GM06990 (cell line): Measurements from ENCODE around the gene CALCOCO2.

Experiments used
- DNase-seq: peaks from one replicate; pipeline ENCODE4 v3.0.0-alpha.2; 2011; ENCODE audit not compliant: insufficient read length; ENCODE audit errors: extremely low read depth
- H3K27me3 ChIP-seq: replicated peaks from 2 replicates; pipeline ENCODE4 v1.6.0; 2011; ENCODE audit warnings: low read length; ENCODE audit not compliant: control insufficient read depth, insufficient read depth
- H3K36me3 ChIP-seq: 2 replicates; pipeline ENCODE4 v1.5.1; 2011; ENCODE audit warnings: low read length; ENCODE audit not compliant: control insufficient read depth, insufficient read depth
- H3K4me3 ChIP-seq: replicated peaks from 2 replicates; pipeline ENCODE4 v1.5.1; 2011; ENCODE audit warnings: low read depth, mild to moderate bottlenecking, control low read depth, low read length
- CTCF ChIP-seq: IDR thresholded peaks from 2 replicates; pipeline ENCODE4 v1.5.1; 2011; ENCODE audit warnings: low read length, control low read depth, mild to moderate bottlenecking, inconsistent platforms; ENCODE audit not compliant: insufficient read depth, poor library complexity, severe bottlenecking

CALCOCO2 gene

GRCh38 chr17:48873209-48873608 lies 42.4 kb downstream of the CALCOCO2 start:
- TF ChIP-seq CTCF: no peak
- Histone ChIP-seq H3K36me3 (no peaks in the 10 kb centered on the region), H3K4me3 (no peak overlapping the region), H3K27me3 (no peaks in the 10 kb centered on the region)
- DNase-seq: no peak

DNA sequence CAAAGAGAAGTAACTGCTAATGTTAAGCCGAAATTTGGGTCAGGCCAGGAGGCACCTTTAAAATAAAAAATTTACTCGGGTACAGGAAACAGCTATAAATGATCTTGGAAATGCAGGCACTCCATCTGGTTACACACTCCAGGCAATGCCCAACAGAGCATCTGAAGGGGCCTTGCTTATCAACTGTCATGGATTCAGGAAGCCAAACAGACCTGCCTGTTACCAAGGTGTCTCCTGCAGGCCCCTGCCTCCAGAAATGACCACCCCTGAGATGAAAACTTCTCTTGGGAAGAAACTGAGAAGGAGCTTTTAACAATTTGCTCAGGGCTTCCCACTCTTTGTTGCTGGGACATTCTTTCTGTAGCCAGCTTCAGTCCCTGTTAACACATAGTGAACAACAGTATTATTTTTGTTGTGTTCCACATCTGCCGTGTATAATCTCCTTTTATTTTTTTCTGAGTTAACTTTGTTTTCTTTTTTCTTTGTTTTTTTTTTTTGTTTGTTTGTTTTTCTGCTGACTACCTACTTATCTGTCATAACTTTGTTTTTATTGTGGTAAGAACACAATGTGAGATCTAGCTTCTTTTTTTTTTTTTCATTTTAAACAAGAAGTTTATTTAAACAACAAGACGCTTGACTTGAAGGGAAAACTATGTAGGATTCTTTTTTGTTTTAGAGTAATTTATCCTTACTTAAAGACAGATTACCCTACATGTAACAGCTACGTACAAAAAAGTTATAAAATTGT lies 43.0 kb downstream of the CALCOCO2 start:
- Histone ChIP-seq H3K36me3 (no peaks in the 10 kb centered on the region), H3K4me3 (no peak overlapping the region), H3K27me3 (no peaks in the 10 kb centered on the region)
- TF ChIP-seq CTCF: no peak
- DNase-seq: no peak

DNA sequence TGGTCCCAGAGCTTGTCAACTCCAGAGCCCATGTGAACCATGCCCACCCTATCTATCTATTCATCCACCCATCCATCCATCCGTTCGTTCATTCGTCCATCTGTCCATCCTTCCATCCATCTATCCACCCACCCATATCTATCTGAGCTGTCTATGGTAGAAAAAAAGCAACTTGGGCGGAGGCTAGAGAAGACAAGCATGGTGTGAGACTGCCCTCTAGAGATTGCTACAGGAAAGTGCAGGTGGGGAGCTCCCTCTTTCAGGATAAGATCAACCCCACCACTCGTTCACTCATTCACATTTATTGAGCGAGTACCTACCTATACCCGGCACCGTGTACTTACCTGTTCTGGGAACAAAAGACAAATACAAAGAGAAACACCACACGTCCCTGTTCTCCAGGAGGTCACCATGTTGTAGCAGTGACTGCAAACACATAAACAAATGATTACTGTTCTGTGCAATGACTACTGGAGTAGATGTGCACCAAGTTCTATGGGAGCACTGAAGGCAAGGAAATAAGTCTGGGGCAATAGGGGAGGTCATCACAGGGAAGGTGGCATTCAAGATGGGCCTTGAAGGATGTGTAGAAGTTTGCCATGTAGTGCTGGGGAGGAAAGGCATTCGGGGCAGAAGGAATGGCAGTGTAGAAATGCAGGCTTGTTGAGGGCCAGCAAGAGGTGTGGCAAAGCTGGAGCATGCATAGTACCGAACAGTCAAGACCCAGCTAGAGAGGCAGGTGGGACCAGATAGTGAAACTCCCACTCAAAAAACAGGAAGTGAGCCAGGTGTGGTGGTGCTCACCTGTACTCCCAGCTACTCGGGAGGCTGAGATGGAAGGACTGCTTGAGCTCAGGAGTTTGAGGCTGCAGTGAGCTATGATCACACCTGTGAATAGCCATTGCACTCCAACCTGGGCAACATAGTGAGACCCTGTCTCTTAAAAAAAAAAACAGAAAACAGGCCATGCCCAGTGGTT lies 48.4 kb downstream of the CALCOCO2 start:
- Histone ChIP-seq H3K4me3 (no peak overlapping the region), H3K27me3 (no peaks in the 10 kb centered on the region), H3K36me3 (no peaks in the 10 kb centered on the region)
- peak; percentile 94 for TF ChIP-seq CTCF
- DNase-seq: no peak

GRCh38 chr17:48882272-48882671 lies 51.4 kb downstream of the CALCOCO2 start:
- no peak for DNase-seq
- Histone ChIP-seq H3K4me3 (no peak overlapping the region), H3K27me3 (no peaks in the 10 kb centered on the region), H3K36me3 (no peaks in the 10 kb centered on the region)
- no peak for TF ChIP-seq CTCF

GRCh38 chr17:48883171-48883570 lies 52.3 kb downstream of the CALCOCO2 start:
- no peaks in the 10 kb centered on the region for H3K36me3 ChIP-seq
- H3K27me3 ChIP-seq: no peaks in the 10 kb centered on the region
- no peak for DNase-seq
- no peak for TF ChIP-seq CTCF
- H3K4me3 ChIP-seq: no peak overlapping the region
